ENCODE results near the gene SLC1A1.

The SLC1A1 gene

GRCh38 chr9:4475301-4475700 lies 15.0 kb upstream of the SLC1A1 start:
- Histone ChIP-seq H3K9ac (ENCODE audit: low read depth, low read length) (no peak overlapping the region), H3K79me2 (ENCODE audit: insufficient read depth, low read length) (no peaks in the 10 kb centered on the region), H2AFZ (ENCODE audit: low read depth, low read length) (no peak overlapping the region), H3K4me2 (ENCODE audit: insufficient read depth, low read length) (no peak overlapping the region), H4K20me1 (ENCODE audit: insufficient read depth, low read length) (no peaks in the 10 kb centered on the region), H3K27ac (ENCODE audit: low read length) (no peak overlapping the region), H3K9me3 (ENCODE audit: insufficient read depth, low read length, severe bottlenecking) (no peaks in the 10 kb centered on the region), H3K27me3 (ENCODE audit: insufficient read depth, low read length, poor library complexity) (no peaks in the 10 kb centered on the region), H3K4me3 (ENCODE audit: low read depth in 1 of 2, low read length in 2 of 2) (no peak overlapping the region), H3K36me3 (ENCODE audit: insufficient read depth, low read length) (no peaks in the 10 kb centered on the region), H3K4me1 (ENCODE audit: insufficient read depth, low read length) (no peaks in the 10 kb centered on the region)
- no peak for ATAC-seq (ENCODE audit: insufficient read depth, low read depth)
- TF ChIP-seq CTCF (IDR thresholded peaks at IDR 0.05; ENCODE audit: borderline replicate concordance, extremely low read depth, low read length, poor library complexity, severe bottlenecking), result no peak
- no peak for TF ChIP-seq EZH2 (IDR thresholded peaks at IDR 0.05; ENCODE audit: borderline replicate concordance, low read depth, low read length, severe bottlenecking)
- no peak for DNase-seq

- no peaks in the 10 kb centered on the region for H3K27me3 ChIP-seq (ENCODE audit: insufficient read depth, low read length, poor library complexity)
- no peaks in the 10 kb centered on the region for H3K4me1 ChIP-seq (ENCODE audit: insufficient read depth, low read length)
- TF ChIP-seq EZH2 (IDR thresholded peaks at IDR 0.05; ENCODE audit: borderline replicate concordance, low read depth, low read length, severe bottlenecking) (no peak), CTCF (IDR thresholded peaks at IDR 0.05; ENCODE audit: borderline replicate concordance, extremely low read depth, low read length, poor library complexity, severe bottlenecking) (no peak)
- H3K27ac ChIP-seq (ENCODE audit: low read length), result no peak overlapping the region
- no peak overlapping the region for H3K9ac ChIP-seq (ENCODE audit: low read depth, low read length)
- ATAC-seq (ENCODE audit: insufficient read depth, low read depth) (no peak), DNase-seq (no peak)
- H3K79me2 ChIP-seq (ENCODE audit: insufficient read depth, low read length), result no peaks in the 10 kb centered on the region
- no peak overlapping the region for H3K4me3 ChIP-seq (ENCODE audit: low read depth in 1 of 2, low read length in 2 of 2)
- no peak overlapping the region for H2AFZ ChIP-seq (ENCODE audit: low read depth, low read length)
- no peaks in the 10 kb centered on the region for H4K20me1 ChIP-seq (ENCODE audit: insufficient read depth, low read length)
- no peaks in the 10 kb centered on the region for H3K36me3 ChIP-seq (ENCODE audit: insufficient read depth, low read length)
- no peaks in the 10 kb centered on the region for H3K9me3 ChIP-seq (ENCODE audit: insufficient read depth, low read length, severe bottlenecking)
- H3K4me2 ChIP-seq (ENCODE audit: insufficient read depth, low read length), result no peak overlapping the region
These were observed 4.1 kb upstream of the SLC1A1 start for GRCh38 chr9:4486176-4486575.

- H3K27me3 ChIP-seq (ENCODE audit: insufficient read depth, low read length, poor library complexity), result no peaks in the 10 kb centered on the region
- no peaks in the 10 kb centered on the region for H4K20me1 ChIP-seq (ENCODE audit: insufficient read depth, low read length)
- no peaks in the 10 kb centered on the region for H3K36me3 ChIP-seq (ENCODE audit: insufficient read depth, low read length)
- TF ChIP-seq EZH2 (IDR thresholded peaks at IDR 0.05; ENCODE audit: borderline replicate concordance, low read depth, low read length, severe bottlenecking) (no peak), CTCF (IDR thresholded peaks at IDR 0.05; ENCODE audit: borderline replicate concordance, extremely low read depth, low read length, poor library complexity, severe bottlenecking) (no peak)
- H3K27ac ChIP-seq (ENCODE audit: low read length), result no peak overlapping the region
- H2AFZ ChIP-seq (ENCODE audit: low read depth, low read length), result no peak overlapping the region
- no peak overlapping the region for H3K9ac ChIP-seq (ENCODE audit: low read depth, low read length)
- H3K4me1 ChIP-seq (ENCODE audit: insufficient read depth, low read length), result no peaks in the 10 kb centered on the region
- H3K9me3 ChIP-seq (ENCODE audit: insufficient read depth, low read length, severe bottlenecking), result no peaks in the 10 kb centered on the region
- DNase-seq (no peak), ATAC-seq (ENCODE audit: insufficient read depth, low read depth) (no peak)
- H3K4me2 ChIP-seq (ENCODE audit: insufficient read depth, low read length), result no peak overlapping the region
- no peak overlapping the region for H3K4me3 ChIP-seq (ENCODE audit: low read depth in 1 of 2, low read length in 2 of 2)
- no peaks in the 10 kb centered on the region for H3K79me2 ChIP-seq (ENCODE audit: insufficient read depth, low read length)
These were observed 728 bp upstream of the SLC1A1 start for GRCh38 chr9:4489562-4489918.
